T follicular helper cell (primary cell): ENCODE data around the gene TAF11.
"Not testable (repeated sequence)": the region's sequence is repeated elsewhere in the genome, so short reads cannot be mapped to it uniquely, and the experiment has no call there.

ENCODE experiments used
- DNase-seq: peaks from one replicate; pipeline ENCODE4 v3.0.0-alpha.2; 2020; ENCODE audit warnings: low read depth

TAF11 gene

GRCh38 chr6:34865107-34865506, 22.7 kb downstream of the TAF11 start:
- no peak for DNase-seq

DNA sequence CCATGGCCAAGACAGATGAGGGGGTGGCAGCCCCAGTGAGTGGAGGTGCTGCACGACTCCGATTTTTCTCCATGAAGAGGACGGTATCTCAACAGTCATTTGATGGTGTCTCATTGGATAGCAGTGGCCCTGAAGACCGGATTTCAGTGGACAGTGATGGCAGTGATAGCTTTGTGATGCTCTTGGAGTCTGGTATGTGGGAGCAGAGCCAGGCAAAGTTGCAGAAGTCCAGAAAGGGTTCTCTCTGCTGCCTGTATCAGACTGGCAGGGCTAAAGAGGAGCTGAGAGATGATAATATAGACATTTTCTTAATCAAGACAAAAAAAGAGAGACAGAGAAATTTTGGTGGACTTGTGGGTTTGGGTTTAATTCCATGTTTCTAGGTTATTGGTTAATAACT, 23.8 kb downstream of the TAF11 start:
- no peak for DNase-seq

GRCh38 chr6:34860776-34861175, 27.1 kb downstream of the TAF11 start:
- DNase-seq: no peak

GRCh38 chr6:34859951-34860350, 27.9 kb downstream of the TAF11 start:
- no peak for DNase-seq

DNA sequence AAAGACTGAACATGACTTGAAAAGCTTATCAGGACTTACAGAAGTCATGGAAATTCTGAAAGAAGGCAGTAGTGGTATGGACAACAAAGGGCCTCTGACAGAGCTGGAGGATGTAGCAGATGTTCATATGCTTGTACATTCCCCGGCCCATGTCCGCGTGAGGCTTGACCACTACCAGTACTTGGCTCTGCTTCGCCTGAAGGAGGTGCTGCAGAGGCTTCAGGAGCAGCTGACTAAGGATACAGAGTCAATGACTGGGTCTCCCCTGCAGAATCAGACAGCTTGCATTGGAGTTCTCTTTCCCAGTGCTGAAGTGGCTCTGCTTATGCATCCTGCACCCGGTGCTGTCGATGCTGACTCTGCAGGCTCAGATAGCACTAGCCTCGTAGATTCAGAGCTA, 29.2 kb downstream of the TAF11 start:
- DNase-seq: no peak

DNA sequence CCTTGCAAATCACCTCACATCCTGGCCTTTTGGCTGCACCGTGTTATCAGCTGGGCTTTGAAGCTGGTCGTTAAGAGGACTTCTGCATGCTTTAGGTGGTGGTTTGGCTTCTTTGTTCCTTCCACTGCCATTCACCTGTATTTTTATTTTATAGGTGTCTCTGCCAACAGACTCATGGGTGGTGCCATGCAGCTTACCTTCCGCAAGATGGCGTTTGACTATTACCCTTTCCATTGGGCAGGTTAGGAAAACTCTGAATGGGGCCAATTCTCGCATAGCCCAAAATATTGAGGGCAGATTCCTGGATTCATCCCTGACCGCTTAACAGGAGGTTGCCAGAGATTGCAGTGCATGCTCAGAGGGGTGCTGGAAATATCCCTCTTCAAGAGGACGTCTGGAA, 32.4 kb downstream of the TAF11 start:
- no peak for DNase-seq

DNA sequence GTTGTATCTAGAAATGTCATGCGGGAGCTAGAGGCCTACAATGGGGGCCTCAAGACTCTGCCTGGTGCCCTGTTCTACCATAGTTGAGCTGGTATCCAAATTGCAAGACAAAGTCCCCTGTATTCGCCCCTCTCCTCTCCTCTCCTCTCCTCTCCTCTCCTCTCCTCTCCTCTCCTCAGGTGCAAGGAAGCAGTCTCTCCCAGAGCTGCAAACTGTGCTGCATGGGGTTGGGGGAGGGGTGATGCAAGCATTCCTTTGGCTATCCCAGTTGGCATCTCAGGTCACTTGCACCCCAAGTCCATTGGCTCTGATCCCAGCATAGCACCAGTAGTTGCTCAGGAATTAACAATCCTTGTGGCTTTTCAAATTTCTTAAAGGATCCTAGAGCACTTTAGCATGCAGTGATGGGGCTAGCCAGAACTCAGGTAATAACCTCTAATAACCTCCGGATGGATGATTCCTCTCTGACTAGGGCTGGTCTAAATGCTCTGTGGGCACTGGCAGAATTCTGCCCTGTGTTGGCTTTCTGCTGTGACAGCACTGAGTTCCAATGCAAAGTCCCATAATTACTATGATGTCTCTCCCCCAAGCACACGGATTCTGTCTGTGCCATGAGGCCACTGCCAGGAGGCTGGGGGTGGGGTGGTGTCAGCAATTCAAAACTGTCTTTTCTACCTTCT, 35.3 kb downstream of the TAF11 start:
- no peak for DNase-seq

- no peak for DNase-seq
These were observed 36.5 kb downstream of the TAF11 start for GRCh38 chr6:34851361-34851760.

DNA sequence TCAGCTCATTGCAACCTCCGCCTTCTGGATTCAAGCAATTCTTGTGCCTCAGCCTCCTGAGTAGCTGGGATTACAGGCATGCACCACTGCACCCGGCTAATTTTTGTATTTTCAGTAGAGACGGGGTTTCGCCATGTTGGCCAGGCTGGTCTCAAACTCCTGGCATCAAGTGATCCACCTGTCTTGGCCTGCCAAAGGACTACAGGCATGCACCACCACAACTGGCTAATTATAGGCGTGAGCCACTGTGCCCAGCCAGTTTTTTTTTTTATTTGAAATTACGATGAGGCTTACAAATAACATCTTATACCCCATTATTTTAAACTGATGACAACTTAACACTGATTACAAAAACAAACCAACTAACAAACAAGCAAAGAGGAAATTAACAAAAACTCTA, 38.8 kb downstream of the TAF11 start:
- DNase-seq: not testable (repeated sequence)

GRCh38 chr6:34839666-34840352, 48.0 kb downstream of the TAF11 start:
- DNase-seq: no peak

DNA sequence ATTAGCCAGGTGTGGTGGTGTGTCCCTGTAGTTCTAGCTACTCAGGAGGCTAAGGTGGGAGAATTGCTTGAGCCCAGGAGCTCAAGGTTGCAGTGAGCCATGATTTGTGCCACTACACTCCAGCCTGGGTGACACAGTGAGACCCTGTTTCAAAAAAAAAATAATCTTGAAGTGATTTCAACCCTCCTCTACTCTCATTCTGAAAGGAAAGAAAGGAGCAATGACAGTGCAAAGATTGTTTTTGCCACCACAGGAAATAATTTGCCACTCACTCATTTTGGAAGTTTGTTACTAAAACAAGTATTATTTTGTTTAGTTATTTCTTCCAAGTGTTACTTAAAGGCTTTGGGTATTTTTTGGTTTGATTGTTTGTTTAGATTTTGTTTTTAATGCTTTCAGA, 50.3 kb downstream of the TAF11 start:
- no peak for DNase-seq

DNA sequence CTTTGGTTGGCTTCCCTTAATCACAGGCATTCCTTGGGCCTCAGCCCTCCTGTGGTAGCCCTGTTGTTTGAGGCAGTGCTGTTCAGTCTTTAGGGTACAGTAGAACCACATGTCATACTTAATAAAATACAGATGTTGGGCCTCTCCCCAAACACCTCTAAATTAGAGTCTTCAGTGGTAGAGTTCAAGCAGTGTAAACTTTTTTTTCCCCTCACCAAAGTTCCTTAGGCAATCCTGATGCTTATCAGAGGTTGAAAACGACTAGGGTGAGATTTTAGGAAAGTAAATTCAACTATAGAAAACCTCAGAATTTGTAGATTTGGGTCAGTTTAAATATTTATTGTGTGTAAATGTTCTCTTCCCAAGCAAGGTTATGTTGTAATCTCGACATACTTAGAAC, 51.4 kb downstream of the TAF11 start:
- no peak for DNase-seq

DNA sequence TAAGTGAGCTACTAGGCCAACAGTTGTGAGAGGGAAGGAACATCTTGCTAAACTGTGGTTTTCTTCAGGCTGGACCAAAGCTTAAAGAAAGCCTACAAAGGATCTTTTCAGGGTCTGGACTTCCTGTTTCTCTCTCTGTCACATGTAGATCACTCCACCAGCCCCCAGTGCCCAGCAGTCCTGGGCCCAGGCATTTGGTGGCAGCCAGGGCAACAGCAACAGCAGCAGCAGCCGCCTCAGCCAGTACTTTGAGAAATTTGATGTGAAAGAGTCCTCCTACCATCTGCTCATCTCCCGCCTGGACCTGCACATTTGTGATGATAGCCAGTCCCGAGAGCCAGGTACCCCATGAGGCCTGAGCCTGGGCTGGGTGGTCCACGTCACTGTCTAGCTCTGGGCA, 51.8 kb downstream of the TAF11 start:
- no peak for DNase-seq

DNA sequence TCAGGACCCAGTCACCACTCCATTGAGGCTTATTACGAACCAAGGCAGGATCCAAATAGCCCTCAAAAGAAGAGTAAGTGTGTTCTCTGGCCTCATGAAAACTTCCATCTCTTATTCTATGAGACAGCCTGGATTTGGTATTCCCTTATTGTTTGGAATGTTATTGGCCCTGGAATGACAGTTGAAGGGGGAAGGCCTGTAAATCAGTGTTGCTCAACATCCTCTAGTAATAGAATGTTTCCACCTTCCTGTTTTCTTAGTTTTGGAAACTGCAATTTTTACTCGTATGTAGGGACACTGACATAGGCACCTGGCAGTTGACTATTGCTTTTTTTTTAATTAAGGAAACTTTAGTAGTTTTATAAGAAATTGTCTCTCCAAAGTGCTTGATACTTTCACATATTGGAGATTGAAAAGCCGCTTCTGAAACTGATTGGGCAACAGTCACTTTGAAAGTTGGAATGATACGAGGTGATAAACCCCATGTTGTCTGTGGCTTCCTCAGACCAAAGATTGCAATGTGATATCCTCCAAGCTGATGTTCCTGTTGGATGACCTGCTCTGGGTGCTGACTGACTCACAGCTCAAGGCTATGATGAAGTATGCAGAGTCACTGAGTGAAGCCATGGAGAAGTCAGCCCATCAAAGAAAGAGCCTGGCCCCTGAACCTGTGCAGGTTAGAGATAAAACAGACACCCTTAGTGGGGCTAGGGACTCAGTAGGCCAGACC, 52.9 kb downstream of the TAF11 start:
- no peak for DNase-seq

- DNase-seq: no peak
These were observed 54.9 kb downstream of the TAF11 start for GRCh38 chr6:34832942-34833341.

DNA sequence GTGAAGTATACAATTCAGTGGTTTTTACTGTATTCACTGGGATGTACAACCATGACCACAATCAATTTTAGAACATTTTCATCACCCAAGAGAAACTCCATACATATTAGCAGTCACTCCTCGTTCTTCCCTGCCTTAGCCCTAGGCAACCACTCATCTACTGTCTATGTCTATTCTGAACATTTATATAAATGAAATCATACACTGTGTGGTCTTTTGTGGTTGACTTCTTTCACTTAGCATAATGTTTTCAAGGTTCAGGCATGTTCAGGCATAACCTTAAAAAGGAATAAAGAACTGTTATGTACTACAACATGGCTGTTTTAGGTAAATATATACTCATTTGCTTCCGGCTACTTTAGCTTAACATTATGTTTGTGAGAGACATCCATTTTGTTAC, 58.7 kb downstream of the TAF11 start:
- no peak for DNase-seq
